Measurements from ENCODE around the gene DACT3.
A peak's percentile ranks its signal among the peaks of the same experiment; 100 is the strongest.

Gene DACT3, protein sequence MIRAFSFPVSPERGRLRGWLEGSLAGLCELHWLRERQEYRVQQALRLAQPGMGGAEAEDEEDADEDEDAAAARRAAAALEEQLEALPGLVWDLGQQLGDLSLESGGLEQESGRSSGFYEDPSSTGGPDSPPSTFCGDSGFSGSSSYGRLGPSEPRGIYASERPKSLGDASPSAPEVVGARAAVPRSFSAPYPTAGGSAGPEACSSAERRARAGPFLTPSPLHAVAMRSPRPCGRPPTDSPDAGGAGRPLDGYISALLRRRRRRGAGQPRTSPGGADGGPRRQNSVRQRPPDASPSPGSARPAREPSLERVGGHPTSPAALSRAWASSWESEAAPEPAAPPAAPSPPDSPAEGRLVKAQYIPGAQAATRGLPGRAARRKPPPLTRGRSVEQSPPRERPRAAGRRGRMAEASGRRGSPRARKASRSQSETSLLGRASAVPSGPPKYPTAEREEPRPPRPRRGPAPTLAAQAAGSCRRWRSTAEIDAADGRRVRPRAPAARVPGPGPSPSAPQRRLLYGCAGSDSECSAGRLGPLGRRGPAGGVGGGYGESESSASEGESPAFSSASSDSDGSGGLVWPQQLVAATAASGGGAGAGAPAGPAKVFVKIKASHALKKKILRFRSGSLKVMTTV

DNA sequence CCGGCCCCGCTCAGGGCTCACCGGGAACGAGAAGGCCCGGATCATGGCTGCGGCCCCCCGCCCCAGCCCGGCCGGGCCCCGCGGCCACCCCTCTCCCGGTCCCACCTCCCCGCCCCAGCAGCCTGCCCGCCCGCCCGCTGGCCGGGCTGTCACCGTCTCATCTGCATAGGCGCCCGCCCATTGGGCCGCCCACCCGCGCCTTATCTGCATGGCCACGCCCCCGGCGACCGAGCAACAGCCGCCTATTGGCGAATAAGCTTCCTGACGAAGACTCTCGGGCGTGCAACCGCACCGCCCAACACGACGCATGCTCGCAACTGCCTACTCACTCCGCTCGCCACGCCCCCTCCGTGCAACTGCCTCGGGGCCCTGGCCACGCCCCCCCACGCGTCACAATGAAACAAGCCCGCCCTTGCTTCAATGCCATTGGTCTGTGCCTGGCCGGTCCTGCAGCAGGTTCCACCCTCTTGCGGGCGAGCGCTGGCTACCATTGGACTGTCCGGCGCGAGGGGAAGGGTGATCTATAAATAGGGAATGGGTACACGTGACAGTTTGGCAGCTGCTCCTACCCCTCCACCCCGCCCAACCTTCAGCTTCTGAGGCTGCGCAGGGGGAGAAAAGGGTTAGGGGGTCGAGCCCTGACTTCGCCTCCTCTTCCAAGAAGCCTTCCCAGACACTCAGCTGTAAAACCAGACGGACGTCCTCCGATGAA, at the start of gene DACT3:
Gene DACT3, minus strand, starts transcription at position 163 of the 712 bp plus-strand sequence. Its CDS starts 118 bp downstream, at position 45.
- Histone ChIP-seq H3K9me3 (ENCODE audit: control insufficient read depth in 1 of 2, low read length in 2 of 2) (no peaks in the 10 kb centered on the region), H3K27ac (ENCODE audit: low read depth, low read length) (no peak within 1 kb of the TSS), H3K27me3 (ENCODE audit: control insufficient read depth in 1 of 2, insufficient read depth in 2 of 2, low read length in 2 of 2) (peaks cover 17 to 34% of the 10 kb centered on the region in 2 donors), H3K4me3 (ENCODE audit: low read depth in 1 of 2, low read length in 2 of 2) (peak within 1 kb of the TSS; percentile 59 to 67), H3K4me1 (ENCODE audit: control insufficient read depth in 1 of 2, insufficient read depth in 2 of 2, low read length in 2 of 2) (peaks cover 10 to 21% of the 10 kb centered on the region in 2 donors), H3K36me3 (ENCODE audit: control insufficient read depth in 1 of 2, insufficient read depth in 2 of 2, low read length in 2 of 2) (no peaks in the 10 kb centered on the region), H3K9ac (ENCODE audit: low read depth in 1 of 2, low read length in 2 of 2) (peak within 1 kb of the TSS; percentile 0 to 18)

DNA sequence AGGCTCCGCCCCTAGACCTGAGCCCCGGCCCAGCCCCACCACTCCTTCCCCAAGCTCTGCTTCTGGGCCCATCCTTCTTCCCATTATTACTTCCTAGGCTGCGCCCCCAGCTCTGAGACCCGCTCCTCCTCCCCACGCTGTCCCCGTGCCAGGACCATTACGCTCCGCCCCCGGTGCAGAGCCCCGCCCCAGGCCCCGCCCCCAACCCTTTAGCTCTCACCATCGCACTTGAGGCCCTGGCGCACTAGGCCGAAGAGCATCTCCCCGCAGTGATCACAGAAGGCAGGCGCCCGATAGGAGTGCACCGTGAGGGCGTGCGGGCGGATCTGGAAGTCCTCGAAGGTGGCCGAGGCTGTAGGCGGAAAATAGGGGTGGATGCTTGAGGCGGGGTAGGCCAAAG, 49.7 kb upstream of the DACT3 start:
- H3K36me3 ChIP-seq (ENCODE audit: control insufficient read depth in 1 of 2, insufficient read depth in 2 of 2, low read length in 2 of 2) = peaks cover 12 to 39% of the 10 kb centered on the region in 2 donors
- H3K4me3 ChIP-seq (ENCODE audit: low read depth in 1 of 2, low read length in 2 of 2) = no peak overlapping the region
- H3K27me3 ChIP-seq (ENCODE audit: control insufficient read depth in 1 of 2, insufficient read depth in 2 of 2, low read length in 2 of 2) = no peaks in the 10 kb centered on the region
- peaks cover 11% of the 10 kb centered on the region in 2 donors for H3K4me1 ChIP-seq (ENCODE audit: control insufficient read depth in 1 of 2, insufficient read depth in 2 of 2, low read length in 2 of 2)
- no peak overlapping the region for H3K9ac ChIP-seq (ENCODE audit: low read depth in 1 of 2, low read length in 2 of 2)
- H3K27ac ChIP-seq (ENCODE audit: low read depth, low read length) = no peak overlapping the region
- H3K9me3 ChIP-seq (ENCODE audit: control insufficient read depth in 1 of 2, low read length in 2 of 2) = no peaks in the 10 kb centered on the region

DNA sequence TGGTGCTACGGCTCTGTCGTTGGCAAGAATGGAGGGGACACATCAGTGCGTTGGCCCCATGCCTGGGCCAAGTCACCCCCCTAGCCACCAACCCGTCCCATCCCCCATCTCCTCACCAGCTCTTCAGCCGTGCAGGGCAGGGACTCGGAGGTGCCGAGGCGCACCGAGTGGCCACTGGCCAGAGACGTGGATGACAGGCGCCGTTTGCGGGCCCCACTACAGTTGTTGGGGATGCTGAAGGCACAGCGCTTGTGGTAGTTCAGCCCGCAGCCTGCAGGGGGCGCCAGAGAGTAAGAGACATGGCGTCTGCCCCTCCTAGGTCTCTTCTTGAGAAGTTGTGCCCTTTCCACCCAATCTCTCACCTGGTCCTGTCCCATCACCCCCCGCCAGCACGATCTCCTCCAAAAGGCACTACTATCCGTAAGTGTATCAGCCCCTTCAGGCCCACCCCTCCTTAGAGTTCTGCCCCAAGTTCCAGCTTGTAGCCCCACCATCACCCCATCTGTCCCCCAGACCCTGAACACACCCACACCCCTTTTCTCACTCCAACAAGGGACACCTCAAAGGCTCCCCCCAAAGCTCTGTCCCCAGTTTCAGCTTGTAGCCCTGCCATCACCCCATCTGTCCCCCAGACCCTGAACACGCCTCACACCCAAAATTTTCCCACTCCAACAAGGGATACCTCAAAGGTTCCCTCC, 43.5 kb upstream of the DACT3 start:
- H3K9me3 ChIP-seq (ENCODE audit: control insufficient read depth in 1 of 2, low read length in 2 of 2) = no peaks in the 10 kb centered on the region
- no peak overlapping the region for H3K4me3 ChIP-seq (ENCODE audit: low read depth in 1 of 2, low read length in 2 of 2)
- no peak overlapping the region for H3K27ac ChIP-seq (ENCODE audit: low read depth, low read length)
- H3K4me1 ChIP-seq (ENCODE audit: control insufficient read depth in 1 of 2, insufficient read depth in 2 of 2, low read length in 2 of 2) = no peaks in the 10 kb centered on the region
- H3K36me3 ChIP-seq (ENCODE audit: control insufficient read depth in 1 of 2, insufficient read depth in 2 of 2, low read length in 2 of 2) = peaks cover 34 to 70% of the 10 kb centered on the region in 2 donors
- no peaks in the 10 kb centered on the region for H3K27me3 ChIP-seq (ENCODE audit: control insufficient read depth in 1 of 2, insufficient read depth in 2 of 2, low read length in 2 of 2)
- no peak overlapping the region for H3K9ac ChIP-seq (ENCODE audit: low read depth in 1 of 2, low read length in 2 of 2)

DNA sequence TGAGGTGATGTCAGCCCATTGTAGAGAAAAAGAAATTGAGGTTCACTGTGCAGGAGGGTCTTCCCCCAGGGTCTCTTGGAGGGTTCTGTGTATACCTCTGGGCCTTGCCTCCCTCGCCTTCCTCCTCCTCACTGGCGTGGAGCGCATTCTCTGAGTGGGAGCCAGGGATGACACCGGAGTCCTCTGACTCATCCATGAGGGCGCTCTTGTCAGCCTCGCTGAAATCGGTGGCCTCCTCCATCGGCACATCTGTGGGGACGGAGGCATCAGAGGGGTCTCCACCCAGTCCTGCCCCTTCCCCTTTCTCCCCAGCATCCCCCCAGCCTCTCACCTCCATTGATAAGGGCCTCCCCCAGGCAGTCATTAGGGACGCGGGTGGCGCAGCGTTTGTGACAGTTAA, 39.7 kb upstream of the DACT3 start:
- H3K36me3 ChIP-seq (ENCODE audit: control insufficient read depth in 1 of 2, insufficient read depth in 2 of 2, low read length in 2 of 2) = peaks cover 51 to 70% of the 10 kb centered on the region in 2 donors

DNA sequence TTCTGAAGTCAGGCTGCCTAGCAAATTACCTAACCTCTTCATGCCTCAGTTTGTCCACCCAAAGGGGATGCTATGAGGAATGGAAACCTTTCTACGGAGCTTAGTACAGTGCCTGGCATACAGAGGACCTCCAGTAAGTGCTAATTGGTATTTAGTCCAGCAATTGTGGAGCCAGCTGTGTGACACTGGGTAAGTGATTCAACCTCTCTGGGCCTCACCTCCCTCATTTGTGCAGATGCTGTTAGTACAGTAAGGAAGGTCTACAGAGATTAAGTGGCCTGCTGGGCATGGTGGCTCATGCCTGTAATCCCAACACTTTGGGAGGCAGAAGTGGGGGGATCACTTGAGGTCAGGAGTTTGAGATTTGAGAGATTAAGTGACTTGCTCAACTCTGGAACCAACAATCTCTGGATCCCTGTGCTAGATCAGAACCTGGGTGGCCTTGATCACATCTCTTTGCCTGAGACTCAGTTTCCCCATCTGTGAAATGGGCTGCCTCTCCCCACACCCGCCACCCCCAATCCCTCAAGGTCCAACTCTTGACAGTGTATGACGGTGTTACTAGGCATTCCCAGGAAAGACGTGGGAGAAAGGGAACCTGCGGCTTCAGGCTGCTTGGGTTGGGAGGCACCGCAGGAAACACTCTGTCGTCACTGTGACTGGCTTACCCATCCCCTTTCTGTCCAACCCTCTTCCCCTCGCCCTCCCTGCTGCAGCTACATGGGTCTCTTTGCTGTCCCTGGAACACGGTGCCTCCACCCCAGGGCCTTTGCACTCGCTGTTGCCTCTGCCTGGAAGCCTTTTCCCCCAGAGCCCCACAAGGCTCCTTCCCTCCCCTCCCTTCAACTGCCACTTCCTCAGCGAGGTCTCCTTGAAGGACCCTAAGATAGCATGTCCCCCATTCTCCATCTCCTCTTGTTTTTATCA, 37.7 kb upstream of the DACT3 start:
- H3K36me3 ChIP-seq (ENCODE audit: control insufficient read depth in 1 of 2, insufficient read depth in 2 of 2, low read length in 2 of 2) = peaks cover 51 to 80% of the 10 kb centered on the region in 2 donors

More for the DNA sequence above, 39.7 kb upstream of the DACT3 start:
- no peaks in the 10 kb centered on the region for H3K9me3 ChIP-seq (ENCODE audit: control insufficient read depth in 1 of 2, low read length in 2 of 2)
- H3K9ac ChIP-seq (ENCODE audit: low read depth in 1 of 2, low read length in 2 of 2) = no peak overlapping the region
- no peak overlapping the region for H3K4me3 ChIP-seq (ENCODE audit: low read depth in 1 of 2, low read length in 2 of 2)
- no peaks in the 10 kb centered on the region for H3K27me3 ChIP-seq (ENCODE audit: control insufficient read depth in 1 of 2, insufficient read depth in 2 of 2, low read length in 2 of 2)
- no peak overlapping the region for H3K27ac ChIP-seq (ENCODE audit: low read depth, low read length)
- H3K4me1 ChIP-seq (ENCODE audit: control insufficient read depth in 1 of 2, insufficient read depth in 2 of 2, low read length in 2 of 2) = peaks cover 0 to 4% of the 10 kb centered on the region in 2 donors

DNA sequence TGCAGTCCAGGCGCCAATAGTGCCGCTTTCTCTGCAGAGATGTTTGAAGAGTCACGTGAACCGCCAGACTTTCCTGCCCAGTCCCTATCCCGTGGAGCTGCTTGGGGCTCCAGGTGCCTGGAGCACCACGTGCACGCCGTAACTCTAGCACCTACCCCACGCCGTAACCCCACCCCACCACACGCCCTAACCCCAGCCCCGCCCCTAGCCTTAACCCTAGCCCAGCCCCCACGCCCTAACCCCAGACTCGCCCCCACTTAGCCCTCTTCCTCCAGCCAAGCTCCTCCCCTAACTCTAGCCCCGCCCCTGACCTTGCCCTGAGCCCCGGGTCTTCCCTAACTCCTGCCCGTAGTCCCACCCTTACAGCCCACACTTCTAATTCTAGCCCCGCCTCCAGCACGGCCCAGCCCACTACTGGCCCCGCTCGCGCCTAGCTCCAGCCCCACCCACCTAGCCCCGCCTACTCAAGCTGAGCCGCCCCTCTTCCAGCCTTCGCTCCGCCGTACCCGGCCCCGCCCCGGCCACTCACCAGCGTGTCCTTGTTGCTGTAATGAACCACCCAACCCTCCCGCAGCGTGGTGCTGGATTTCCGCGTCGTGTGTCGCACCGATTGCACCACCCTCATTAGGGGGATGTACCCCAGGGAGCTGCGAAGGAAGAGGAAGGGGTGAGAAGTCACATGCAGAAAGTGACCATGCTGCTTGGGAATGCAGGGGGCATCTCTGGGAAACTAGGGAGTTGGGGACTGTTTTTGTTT, 36.4 kb upstream of the DACT3 start:
- H3K9me3 ChIP-seq (ENCODE audit: control insufficient read depth in 1 of 2, low read length in 2 of 2) = no peaks in the 10 kb centered on the region
- no peak overlapping the region for H3K27ac ChIP-seq (ENCODE audit: low read depth, low read length)
- no peaks in the 10 kb centered on the region for H3K27me3 ChIP-seq (ENCODE audit: control insufficient read depth in 1 of 2, insufficient read depth in 2 of 2, low read length in 2 of 2)
- peak overlapping the region in 1 of 2 donors; percentile 12 for H3K4me3 ChIP-seq (ENCODE audit: low read depth in 1 of 2, low read length in 2 of 2)
- no peak overlapping the region for H3K9ac ChIP-seq (ENCODE audit: low read depth in 1 of 2, low read length in 2 of 2)
- H3K36me3 ChIP-seq (ENCODE audit: control insufficient read depth in 1 of 2, insufficient read depth in 2 of 2, low read length in 2 of 2) = peaks cover 57 to 83% of the 10 kb centered on the region in 2 donors
- H3K4me1 ChIP-seq (ENCODE audit: control insufficient read depth in 1 of 2, insufficient read depth in 2 of 2, low read length in 2 of 2) = peaks cover 0 to 4% of the 10 kb centered on the region in 2 donors

More for the DNA sequence above, 37.7 kb upstream of the DACT3 start:
- H3K27ac ChIP-seq (ENCODE audit: low read depth, low read length) = no peak overlapping the region
- H3K9me3 ChIP-seq (ENCODE audit: control insufficient read depth in 1 of 2, low read length in 2 of 2) = no peaks in the 10 kb centered on the region
- H3K27me3 ChIP-seq (ENCODE audit: control insufficient read depth in 1 of 2, insufficient read depth in 2 of 2, low read length in 2 of 2) = no peaks in the 10 kb centered on the region
- peaks cover 0 to 4% of the 10 kb centered on the region in 2 donors for H3K4me1 ChIP-seq (ENCODE audit: control insufficient read depth in 1 of 2, insufficient read depth in 2 of 2, low read length in 2 of 2)
- no peak overlapping the region for H3K4me3 ChIP-seq (ENCODE audit: low read depth in 1 of 2, low read length in 2 of 2)
- no peak overlapping the region for H3K9ac ChIP-seq (ENCODE audit: low read depth in 1 of 2, low read length in 2 of 2)

DNA sequence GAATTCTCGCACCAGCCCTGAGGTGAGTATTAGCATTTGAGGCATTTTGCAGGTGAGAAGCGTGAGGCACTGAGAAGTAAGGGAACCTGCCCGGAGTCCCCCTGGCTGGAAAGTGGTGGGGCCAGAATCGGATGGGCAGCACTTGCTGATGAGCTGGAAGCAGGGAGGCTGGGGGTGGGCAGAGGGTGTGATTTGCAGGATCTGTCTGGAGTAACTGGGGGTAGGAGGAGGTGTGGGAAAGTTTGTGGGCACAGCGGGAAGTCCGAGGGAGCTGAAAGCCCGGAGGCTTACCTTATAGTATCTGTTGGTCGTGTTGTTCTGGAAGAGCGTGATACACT, 35.9 kb upstream of the DACT3 start:
- Histone ChIP-seq H3K9me3 (ENCODE audit: control insufficient read depth in 1 of 2, low read length in 2 of 2) (no peaks in the 10 kb centered on the region), H3K36me3 (ENCODE audit: control insufficient read depth in 1 of 2, insufficient read depth in 2 of 2, low read length in 2 of 2) (peaks cover 58 to 83% of the 10 kb centered on the region in 2 donors), H3K27ac (ENCODE audit: low read depth, low read length) (no peak overlapping the region), H3K9ac (ENCODE audit: low read depth in 1 of 2, low read length in 2 of 2) (no peak overlapping the region), H3K27me3 (ENCODE audit: control insufficient read depth in 1 of 2, insufficient read depth in 2 of 2, low read length in 2 of 2) (no peaks in the 10 kb centered on the region), H3K4me1 (ENCODE audit: control insufficient read depth in 1 of 2, insufficient read depth in 2 of 2, low read length in 2 of 2) (peaks cover 0 to 4% of the 10 kb centered on the region in 2 donors), H3K4me3 (ENCODE audit: low read depth in 1 of 2, low read length in 2 of 2) (no peak overlapping the region)

DNA sequence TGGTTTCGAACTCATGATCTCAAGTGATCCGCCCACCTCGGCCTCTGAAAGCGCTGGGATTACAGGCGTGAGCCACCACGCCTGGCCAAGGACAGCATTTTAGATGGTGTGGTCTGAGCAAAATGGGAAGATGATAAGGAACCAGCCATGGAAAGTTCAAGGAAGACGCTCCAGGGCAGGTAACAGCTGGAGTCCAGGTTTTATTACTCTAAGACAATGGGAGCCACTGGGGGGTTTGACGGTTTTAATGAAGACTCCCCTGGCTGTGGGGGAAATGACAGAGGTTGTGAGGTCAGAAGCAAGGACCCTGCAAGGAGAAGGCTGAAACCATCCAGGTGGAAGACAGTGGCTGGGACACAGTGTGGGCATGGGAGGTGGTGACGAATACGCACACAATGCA, 35.1 kb upstream of the DACT3 start:
- H3K9me3 ChIP-seq (ENCODE audit: control insufficient read depth in 1 of 2, low read length in 2 of 2) = no peaks in the 10 kb centered on the region
- H3K4me1 ChIP-seq (ENCODE audit: control insufficient read depth in 1 of 2, insufficient read depth in 2 of 2, low read length in 2 of 2) = peaks cover 0 to 4% of the 10 kb centered on the region in 2 donors
- no peak overlapping the region for H3K27ac ChIP-seq (ENCODE audit: low read depth, low read length)
- no peak overlapping the region for H3K4me3 ChIP-seq (ENCODE audit: low read depth in 1 of 2, low read length in 2 of 2)
- H3K36me3 ChIP-seq (ENCODE audit: control insufficient read depth in 1 of 2, insufficient read depth in 2 of 2, low read length in 2 of 2) = peaks cover 58 to 84% of the 10 kb centered on the region in 2 donors
- H3K27me3 ChIP-seq (ENCODE audit: control insufficient read depth in 1 of 2, insufficient read depth in 2 of 2, low read length in 2 of 2) = no peaks in the 10 kb centered on the region
- H3K9ac ChIP-seq (ENCODE audit: low read depth in 1 of 2, low read length in 2 of 2) = no peak overlapping the region

All from duodenal mucosa (tissue), 2 donors.